CD14-positive monocyte (primary cell): Measurements from ENCODE around the gene TNFRSF12A. TPM values are rescaled to one million over a fixed set of nuclear protein-coding genes. Genes with fewer than 3 reads are reported as not detected.

Source experiments
- DNase-seq, 3 donors: peaks; one replicate each; pipeline ENCODE4 v3.0.0-alpha.2; 2011 to 2022
- H2AFZ ChIP-seq: 2 replicates; pipeline ENCODE4 v1.6.0; 2012; ENCODE audit warnings: mild to moderate bottlenecking, low read depth, low read length, inconsistent platforms; ENCODE audit not compliant: insufficient read depth, poor library complexity, severe bottlenecking
- H3K27ac ChIP-seq, 2 donors: 1 replicate in 1 of 2; 2 replicates in 1 of 2; pipeline ENCODE4 v1.5.1; 2012 to 2013; ENCODE audit warnings: low read length in 2 of 2, control low read depth in 1 of 2, inconsistent platforms in 1 of 2, low read depth in 1 of 2, mild to moderate bottlenecking in 1 of 2
- H3K27me3 ChIP-seq, 2 donors: one replicate each; pipeline versions ENCODE4 v1.6.0 to v1.6.1; 2011 to 2013; ENCODE audit warnings: low read length in 2 of 2; ENCODE audit not compliant: control insufficient read depth in 2 of 2, insufficient read depth in 2 of 2
- H3K36me3 ChIP-seq, 2 donors: replicated peaks in 1 of 2; 1 replicate in 1 of 2; 2 replicates in 1 of 2; pipeline versions ENCODE4 v1.5.1 to v1.6.1; 2012 to 2013; ENCODE audit warnings: low read length in 2 of 2, control low read depth in 1 of 2, inconsistent platforms in 1 of 2, mild to moderate bottlenecking in 1 of 2; ENCODE audit not compliant: insufficient read depth in 2 of 2, control insufficient read depth in 1 of 2
- H3K4me1 ChIP-seq, 2 donors: 1 replicate in 1 of 2; 2 replicates in 1 of 2; pipeline versions ENCODE4 v1.5.1 to v1.6.1; 2012 to 2013; ENCODE audit warnings: low read length in 2 of 2, control low read depth in 1 of 2, inconsistent platforms in 1 of 2, mild to moderate bottlenecking in 1 of 2, moderate library complexity in 1 of 2; ENCODE audit not compliant: insufficient read depth in 2 of 2, control insufficient read depth in 1 of 2
- H3K4me2 ChIP-seq: replicated peaks from 2 replicates; pipeline ENCODE3; 2012; ENCODE audit warnings: low read length, moderate library complexity, mild to moderate bottlenecking; ENCODE audit not compliant: poor library complexity, severe bottlenecking; ENCODE audit errors: extremely low read depth
- H3K4me3 ChIP-seq, 3 experiments: fragments of 200-600 bp in 1 of 3; sonication (generic) in 1 of 3; replicated peaks in 1 of 3; 1 replicate in 2 of 3; 2 replicates in 1 of 3; pipeline ENCODE4 v1.5.1; 2011 to 2013; ENCODE audit warnings: low read length in 3 of 3, mild to moderate bottlenecking in 3 of 3, control low read depth in 2 of 3, low read depth in 2 of 3, inconsistent platforms in 1 of 3, moderate library complexity in 1 of 3
- H3K79me2 ChIP-seq: 2 replicates; pipeline ENCODE4 v1.6.0; 2012; ENCODE audit warnings: mild to moderate bottlenecking, control low read depth, inconsistent platforms, low read length, moderate library complexity; ENCODE audit not compliant: insufficient read depth
- H3K9ac ChIP-seq: 2 replicates; pipeline ENCODE4 v1.6.0; 2017; ENCODE audit warnings: low read length, mild to moderate bottlenecking; ENCODE audit not compliant: insufficient read depth, poor library complexity, severe bottlenecking
- H3K9me3 ChIP-seq, 2 donors: replicated peaks in 1 of 2; 1 replicate in 1 of 2; 2 replicates in 1 of 2; pipeline versions ENCODE4 v1.5.1 to v1.6.1; 2012 to 2013; ENCODE audit warnings: low read length in 2 of 2, control low read depth in 1 of 2; ENCODE audit not compliant: control insufficient read depth in 1 of 2, insufficient read depth in 1 of 2
- H4K20me1 ChIP-seq: 2 replicates; pipeline ENCODE4 v1.6.0; 2012; ENCODE audit warnings: mild to moderate bottlenecking, low read length, control low read depth, moderate library complexity; ENCODE audit not compliant: insufficient read depth
- H3K27ac Mint-ChIP-seq, 7 donors: one replicate each; pipeline ENCODE4 v1.8.0; 2020; ENCODE audit warnings: mild to moderate bottlenecking in 7 of 7, mixed read lengths in 7 of 7, moderate library complexity in 6 of 7, inconsistent platforms in 2 of 7
- H3K27me3 Mint-ChIP-seq, 3 donors: one replicate each; pipeline ENCODE4 v1.8.0; 2021 to 2022; ENCODE audit warnings: low read depth in 3 of 3, mild to moderate bottlenecking in 3 of 3, mixed read lengths in 3 of 3, moderate library complexity in 3 of 3, inconsistent platforms in 1 of 3
- H3K36me3 Mint-ChIP-seq, 2 donors: one replicate each; pipeline ENCODE4 v1.8.0; 2020; ENCODE audit warnings: mixed read lengths in 2 of 2, inconsistent platforms in 1 of 2, mild to moderate bottlenecking in 1 of 2
- H3K4me1 Mint-ChIP-seq: one replicate; pipeline ENCODE4 v1.8.0; 2020; ENCODE audit warnings: mild to moderate bottlenecking, mixed read lengths
- H3K4me3 Mint-ChIP-seq, 2 donors: one replicate each; pipeline ENCODE4 v1.8.0; 2020; ENCODE audit warnings: mild to moderate bottlenecking in 2 of 2, mixed read lengths in 2 of 2, moderate library complexity in 1 of 2
- H3K9me3 Mint-ChIP-seq, 7 donors: one replicate each; pipeline ENCODE4 v1.8.0; 2020 to 2022; ENCODE audit warnings: mixed read lengths in 7 of 7, mild to moderate bottlenecking in 6 of 7, moderate library complexity in 6 of 7, inconsistent platforms in 2 of 7
- WGBS: methylation state at CpG from one replicate; pipeline ENCODE4 v1.1.5; 2013; ENCODE audit warnings: missing lambda C conversion rate; ENCODE audit not compliant: insufficient coverage; 5-methylcytosine and 5-hydroxymethylcytosine counted together
- intact Hi-C, 2 donors: fragments of 100-400 bp; cut with micrococcal nuclease; formaldehyde crosslinking; loops; one replicate each; pipeline versions ENCODE4 v1.15.0 to v1.15.1; 2023
- polyA plus RNA-seq, 3 donors: library from polyadenylated mRNA; depleted of rRNA in 1 of 3; unstranded in 2 of 3; stranded (reverse) in 1 of 3; fragments of 300-500 nt in 2 of 3; fragments of >200 nt in 1 of 3; fragmentation: Illumina TruSeq in 2 of 3; gene quantifications; 1 replicate in 2 of 3; 2 replicates in 1 of 3; pipeline ENCODE4 v1.2.3, GENCODE V29; 2012 to 2021
- TF ChIP-seq, protein P1 (sequence below): fragments of 200-600 bp; IDR thresholded peaks from one replicate; pipeline ENCODE4 v1.8.0; 2022; ENCODE audit warnings: antibody characterized with exemption, mild to moderate bottlenecking

Gene TNFRSF12A
- polyA plus RNA-seq, 3 donors: 2.9 to 6.2 (median 5.7) TPM

GRCh38 chr16:2974319-2975056 is 45.7 kb upstream of the TNFRSF12A start:
- Histone ChIP-seq H3K27me3 (no peaks in the 10 kb centered on the region), H3K9ac (no peak overlapping the region), H2AFZ (no peak overlapping the region), H3K4me3 (no peak overlapping the region), H4K20me1 (peaks cover 22% of the 10 kb centered on the region), H3K79me2 (peaks cover 26% of the 10 kb centered on the region), H3K36me3 (peaks cover 20 to 31% of the 10 kb centered on the region in 2 donors), H3K4me2 (no peak overlapping the region), H3K4me1 (peaks cover 13 to 23% of the 10 kb centered on the region in 2 donors), H3K27ac (no peak overlapping the region), H3K9me3 (no peaks in the 10 kb centered on the region)
- H3K4me3 Mint-ChIP-seq: no peak overlapping the region
- peaks cover 10 to 27% of the 10 kb centered on the region in 2 donors for H3K36me3 Mint-ChIP-seq
- H3K27ac Mint-ChIP-seq: no peak overlapping the region
- H3K27me3 Mint-ChIP-seq: peaks cover 0 to 1% (median 0%) of the 10 kb centered on the region in 3 donors
- H3K4me1 Mint-ChIP-seq: peaks cover 25% of the 10 kb centered on the region
- TF ChIP-seq, protein P1, sequence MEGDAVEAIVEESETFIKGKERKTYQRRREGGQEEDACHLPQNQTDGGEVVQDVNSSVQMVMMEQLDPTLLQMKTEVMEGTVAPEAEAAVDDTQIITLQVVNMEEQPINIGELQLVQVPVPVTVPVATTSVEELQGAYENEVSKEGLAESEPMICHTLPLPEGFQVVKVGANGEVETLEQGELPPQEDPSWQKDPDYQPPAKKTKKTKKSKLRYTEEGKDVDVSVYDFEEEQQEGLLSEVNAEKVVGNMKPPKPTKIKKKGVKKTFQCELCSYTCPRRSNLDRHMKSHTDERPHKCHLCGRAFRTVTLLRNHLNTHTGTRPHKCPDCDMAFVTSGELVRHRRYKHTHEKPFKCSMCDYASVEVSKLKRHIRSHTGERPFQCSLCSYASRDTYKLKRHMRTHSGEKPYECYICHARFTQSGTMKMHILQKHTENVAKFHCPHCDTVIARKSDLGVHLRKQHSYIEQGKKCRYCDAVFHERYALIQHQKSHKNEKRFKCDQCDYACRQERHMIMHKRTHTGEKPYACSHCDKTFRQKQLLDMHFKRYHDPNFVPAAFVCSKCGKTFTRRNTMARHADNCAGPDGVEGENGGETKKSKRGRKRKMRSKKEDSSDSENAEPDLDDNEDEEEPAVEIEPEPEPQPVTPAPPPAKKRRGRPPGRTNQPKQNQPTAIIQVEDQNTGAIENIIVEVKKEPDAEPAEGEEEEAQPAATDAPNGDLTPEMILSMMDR: no peak
- intact Hi-C loops: no loop called here
- no peaks in the 10 kb centered on the region for H3K9me3 Mint-ChIP-seq
- DNase-seq: no peak
- WGBS: 97% methylated on average over 12 of the region's 15 CpGs

GRCh38 chr16:2975161-2975795 is 44.9 kb upstream of the TNFRSF12A start:
- peaks cover 25% of the 10 kb centered on the region for H3K79me2 ChIP-seq
- DNase-seq: no peak
- H3K36me3 Mint-ChIP-seq: peaks cover 10 to 27% of the 10 kb centered on the region in 2 donors
- H3K4me1 Mint-ChIP-seq: peaks cover 28% of the 10 kb centered on the region
- no peak overlapping the region for H3K4me3 ChIP-seq
- H3K9me3 ChIP-seq: no peaks in the 10 kb centered on the region
- H3K4me1 ChIP-seq: peaks cover 16 to 23% of the 10 kb centered on the region in 2 donors
- no peak overlapping the region for H2AFZ ChIP-seq
- H3K27ac ChIP-seq: no peak overlapping the region
- peaks cover 0 to 1% (median 0%) of the 10 kb centered on the region in 3 donors for H3K27me3 Mint-ChIP-seq
- no peak overlapping the region for H3K27ac Mint-ChIP-seq
- TF ChIP-seq, protein P1: no peak
- no peak overlapping the region for H3K9ac ChIP-seq
- H3K4me3 Mint-ChIP-seq: no peak overlapping the region
- no peaks in the 10 kb centered on the region for H3K27me3 ChIP-seq
- 96% methylated on average over 28 of the region's 28 CpGs for WGBS
- peaks cover 19% of the 10 kb centered on the region for H4K20me1 ChIP-seq
- no peaks in the 10 kb centered on the region for H3K9me3 Mint-ChIP-seq
- intact Hi-C loops: no loop called here
- H3K36me3 ChIP-seq: peaks cover 20 to 31% of the 10 kb centered on the region in 2 donors
- no peak overlapping the region for H3K4me2 ChIP-seq
